Gastrocnemius medialis (tissue), 4 donors: ENCODE results near the gene TMPRSS13.
"Not testable (repeated sequence)": the region's sequence is repeated elsewhere in the genome, so short reads cannot be mapped to it uniquely, and the experiment has no call there.

Experiments used
- CTCF ChIP-seq, 5 experiments: fragments of 450-650 bp in 3 of 5; fragments of 200-600 bp in 2 of 5; sonication (generic) in 2 of 5; IDR thresholded peaks in 4 of 5; conservative IDR thresholded peaks in 1 of 5; 1 replicate in 4 of 5; 2 replicates in 1 of 5; pipeline ENCODE4 v1.5.1; 2016 to 2019; ENCODE audit warnings: antibody characterized with exemption in 5 of 5, mild to moderate bottlenecking in 3 of 5, moderate library complexity in 3 of 5
- POLR2A ChIP-seq, 2 donors: fragments of 450-650 bp; IDR thresholded peaks; one replicate each; pipeline ENCODE4 v1.6.1; 2017; ENCODE audit warnings: antibody characterized with exemption in 2 of 2, mild to moderate bottlenecking in 2 of 2, moderate library complexity in 2 of 2

GRCh38 chr11:117978291-117978910, 49.2 kb upstream of the TMPRSS13 start:
- TF ChIP-seq CTCF (IDR thresholded peaks at IDR 0.05 in 4 of 5, conservative IDR thresholded peaks at IDR 0.05 in 1 of 5); POLR2A (IDR thresholded peaks at IDR 0.05): not testable (repeated sequence)
